ENCODE results near the gene DCDC1.

DNA sequence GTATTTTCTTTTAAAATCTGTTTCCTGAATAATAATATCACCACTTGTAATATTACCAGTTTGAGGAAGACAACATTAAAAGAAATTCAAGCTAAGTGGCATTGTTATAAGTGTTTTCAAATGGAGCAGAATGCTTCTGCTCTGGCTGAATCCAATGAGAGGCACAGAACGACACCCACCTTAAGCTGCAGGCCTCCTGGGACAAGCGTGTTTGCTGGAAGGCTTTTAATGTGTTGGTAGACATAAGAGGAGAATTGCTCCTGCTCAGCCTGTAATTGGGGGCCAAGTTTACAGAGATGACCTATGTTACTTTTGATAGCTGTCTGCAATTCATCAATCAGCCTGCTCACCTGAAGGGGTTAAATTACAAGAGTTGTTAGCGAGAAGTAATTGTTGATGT, 242.2 kb downstream of the DCDC1 start:
- TF ChIP-seq, protein P1, sequence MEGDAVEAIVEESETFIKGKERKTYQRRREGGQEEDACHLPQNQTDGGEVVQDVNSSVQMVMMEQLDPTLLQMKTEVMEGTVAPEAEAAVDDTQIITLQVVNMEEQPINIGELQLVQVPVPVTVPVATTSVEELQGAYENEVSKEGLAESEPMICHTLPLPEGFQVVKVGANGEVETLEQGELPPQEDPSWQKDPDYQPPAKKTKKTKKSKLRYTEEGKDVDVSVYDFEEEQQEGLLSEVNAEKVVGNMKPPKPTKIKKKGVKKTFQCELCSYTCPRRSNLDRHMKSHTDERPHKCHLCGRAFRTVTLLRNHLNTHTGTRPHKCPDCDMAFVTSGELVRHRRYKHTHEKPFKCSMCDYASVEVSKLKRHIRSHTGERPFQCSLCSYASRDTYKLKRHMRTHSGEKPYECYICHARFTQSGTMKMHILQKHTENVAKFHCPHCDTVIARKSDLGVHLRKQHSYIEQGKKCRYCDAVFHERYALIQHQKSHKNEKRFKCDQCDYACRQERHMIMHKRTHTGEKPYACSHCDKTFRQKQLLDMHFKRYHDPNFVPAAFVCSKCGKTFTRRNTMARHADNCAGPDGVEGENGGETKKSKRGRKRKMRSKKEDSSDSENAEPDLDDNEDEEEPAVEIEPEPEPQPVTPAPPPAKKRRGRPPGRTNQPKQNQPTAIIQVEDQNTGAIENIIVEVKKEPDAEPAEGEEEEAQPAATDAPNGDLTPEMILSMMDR (IDR thresholded peaks at IDR 0.05), result no peak
- TF ChIP-seq POLR2A (IDR thresholded peaks at IDR 0.05) (no peak), EP300 (IDR thresholded peaks at IDR 0.05) (no peak)
